NCI-H2196 (cell line): ENCODE data around the gene PEX14.

Source experiments
- DNase-seq: peaks from one replicate; lab custom pipeline; 2025; ENCODE audit not compliant: unreplicated experiment; lab: John Stamatoyannopoulos, UW

The PEX14 gene

GRCh38 chr1:10629816-10630571 lies 155.2 kb downstream of the PEX14 start:
- DNase-seq = no peak

- DNase-seq = no peak
Measured at GRCh38 chr1:10630661-10631120, 155.9 kb downstream of the PEX14 start.

- DNase-seq = no peak
Measured at GRCh38 chr1:10631121-10631810, 156.5 kb downstream of the PEX14 start.

GRCh38 chr1:10631811-10632593 lies 157.3 kb downstream of the PEX14 start:
- no peak for DNase-seq

- DNase-seq = no peak
Measured at GRCh38 chr1:10632691-10633090, 157.9 kb downstream of the PEX14 start.

- no peak for DNase-seq
Measured at GRCh38 chr1:10633416-10633815, 158.7 kb downstream of the PEX14 start.

- no peak for DNase-seq
Measured at GRCh38 chr1:10634075-10634427, 159.3 kb downstream of the PEX14 start.

- DNase-seq = no peak
Measured at GRCh38 chr1:10634428-10635084, 159.8 kb downstream of the PEX14 start.

- DNase-seq = no peak
Measured at GRCh38 chr1:10635085-10635896, 160.5 kb downstream of the PEX14 start.

GRCh38 chr1:10635992-10636391 lies 161.2 kb downstream of the PEX14 start:
- DNase-seq = no peak

- no peak for DNase-seq
Measured at GRCh38 chr1:10637400-10637799, 162.7 kb downstream of the PEX14 start.

GRCh38 chr1:10637834-10638558 lies 163.2 kb downstream of the PEX14 start:
- no peak for DNase-seq

GRCh38 chr1:10638559-10639005 lies 163.8 kb downstream of the PEX14 start:
- DNase-seq = no peak

GRCh38 chr1:10639011-10639774 lies 164.4 kb downstream of the PEX14 start:
- DNase-seq = no peak

- peak; percentile 19 for DNase-seq
Measured at GRCh38 chr1:10639775-10640578, 165.2 kb downstream of the PEX14 start.

- DNase-seq = no peak
Measured at GRCh38 chr1:10640843-10641553, 166.2 kb downstream of the PEX14 start.

GRCh38 chr1:10641976-10642375 lies 167.2 kb downstream of the PEX14 start:
- no peak for DNase-seq
